Adrenal gland (tissue), 12 donors: Measurements from ENCODE around the gene SLF1. TPM values are rescaled to one million over a fixed set of nuclear protein-coding genes. Genes with fewer than 3 reads are reported as not detected.

Experiments used
- DNase-seq, 7 donors: peaks; one replicate each; pipeline ENCODE4 v3.0.0-alpha.2; 2019 to 2020
- H3K27ac ChIP-seq, 5 donors: fragments of 200-600 bp; sonication (generic) in 4 of 5; 1 replicate in 3 of 5; 2 replicates in 2 of 5; pipeline versions ENCODE4 v1.5.1 to v1.8.0; 2016 to 2020; ENCODE audit warnings: mild to moderate bottlenecking in 1 of 5
- H3K27me3 ChIP-seq: fragments of 200-600 bp; 2 replicates; pipeline ENCODE4 v1.8.0; 2021
- H3K36me3 ChIP-seq, 2 donors: fragments of 200-600 bp; replicated peaks in 1 of 2; 1 replicate in 1 of 2; 2 replicates in 1 of 2; pipeline versions ENCODE4 v1.5.1 to v1.8.0; 2018 to 2022
- H3K4me1 ChIP-seq, 2 donors: fragments of 200-600 bp; replicated peaks in 1 of 2; 1 replicate in 1 of 2; 2 replicates in 1 of 2; pipeline versions ENCODE4 v1.5.1 to v1.8.0; 2018 to 2021
- H3K4me3 ChIP-seq, 4 donors: fragments of 200-600 bp; sonication (generic) in 3 of 4; one replicate each; pipeline ENCODE4 v1.5.1; 2016 to 2018
- H3K9me3 ChIP-seq, 3 donors: fragments of 200-600 bp; sonication (generic) in 1 of 3; replicated peaks in 1 of 3; 1 replicate in 2 of 3; 2 replicates in 1 of 3; pipeline versions ENCODE4 v1.5.1 to v1.8.0; 2016 to 2021
- CTCF ChIP-seq, 6 experiments: fragments of 450-650 bp in 4 of 6; fragments of 200-600 bp in 2 of 6; sonication (generic) in 1 of 6; IDR thresholded peaks; 1 replicate in 5 of 6; 2 replicates in 1 of 6; pipeline versions ENCODE4 v1.5.1 to v1.8.0; 2016 to 2021; ENCODE audit warnings: antibody characterized with exemption in 6 of 6, mild to moderate bottlenecking in 2 of 6, moderate library complexity in 1 of 6
- POLR2A ChIP-seq, 2 donors: fragments of 450-650 bp; IDR thresholded peaks; one replicate each; pipeline ENCODE4 v1.6.1; 2017; ENCODE audit warnings: antibody characterized with exemption in 2 of 2, mild to moderate bottlenecking in 2 of 2, moderate library complexity in 1 of 2
- WGBS, 4 donors: extraction: QIAGEN DNeasy Blood & Tissue Kit in 2 of 4; methylation state at CpG; one replicate each; pipeline versions ENCODE4 v1.1.5 to v1.1.7; 2013 to 2017; 5-methylcytosine and 5-hydroxymethylcytosine counted together
- intact Hi-C, 2 donors: fragments of 100-400 bp; cut with DNase I; formaldehyde crosslinking; loops; one replicate each; pipeline versions ENCODE4 v1.14.1 to v1.15.0; 2022 to 2023
- polyA plus RNA-seq, 3 donors: library from polyadenylated mRNA; stranded (reverse); fragments of 200-250 nt in 2 of 3; fragments of 350-450 nt in 1 of 3; fragmentation: Illumina TruSeq in 1 of 3; extraction: RNeasy Lipid Tissue Mini Kit (QIAGEN cat#74804) in 1 of 3; gene quantifications; one replicate each; pipeline ENCODE4 v1.2.3, GENCODE V29; 2013 to 2014
- total RNA-seq, 9 donors: library from RNA; depleted of rRNA in 4 of 9; stranded (reverse); fragments of >200 nt in 4 of 9; fragments of 120-200 nt in 1 of 9; fragmentation: NEBNext Ultra II Directional in 1 of 9; extraction: Animal tissue kit (Norgen Biotek cat#: 25700) in 1 of 9; gene quantifications; one replicate each; pipeline versions ENCODE4 v1.1.0 to v1.2.4, GENCODE V29; 2013 to 2023
- donor health status: healthy with polysubstance abuse.
- donor health status: Bipolar disorder and iron deficiency.
- donor health status: DM: yes; HTN: yes; CAD: no.
- donor health status: DM: no; HTN: no; CAD: no.
- donor health status: DM: no; HTN: no; CAD: no.
- donor health status: DM: yes; HTN: yes; CAD: no.

SLF1 gene
- total and polyA plus RNA-seq, 12 donors: 1.3 to 9.8 (median 3.4) TPM

GRCh38 chr5:94577466-94578245 lies 40.8 kb upstream of the SLF1 start:
- no peaks in the 10 kb centered on the region for H3K9me3 ChIP-seq
- TF ChIP-seq CTCF (IDR thresholded peaks at IDR 0.05): no peak
- TF ChIP-seq POLR2A (IDR thresholded peaks at IDR 0.05): no peak
- no peak for DNase-seq
- H3K36me3 ChIP-seq: no peaks in the 10 kb centered on the region
- H3K27ac ChIP-seq: no peak overlapping the region
- no peak overlapping the region for H3K4me3 ChIP-seq
- no peaks in the 10 kb centered on the region for H3K27me3 ChIP-seq
- intact Hi-C loops: no loop called here
- H3K4me1 ChIP-seq: peaks cover 5 to 8% of the 10 kb centered on the region in 2 donors

GRCh38 chr5:94595281-94595840 lies 23.1 kb upstream of the SLF1 start:
- DNase-seq: no peak
- no peak overlapping the region for H3K27ac ChIP-seq
- 84 to 96% (median 86%) methylated on average over 7 of the region's 7 CpGs for WGBS, 4 donors
- intact Hi-C loops: no loop called here
- no peaks in the 10 kb centered on the region for H3K27me3 ChIP-seq
- H3K36me3 ChIP-seq: no peaks in the 10 kb centered on the region
- H3K4me3 ChIP-seq: no peak overlapping the region
- TF ChIP-seq POLR2A (IDR thresholded peaks at IDR 0.05) (no peak), CTCF (IDR thresholded peaks at IDR 0.05) (no peak)
- H3K4me1 ChIP-seq: no peaks in the 10 kb centered on the region
- H3K9me3 ChIP-seq: no peaks in the 10 kb centered on the region

GRCh38 chr5:94613583-94613982 lies 4.9 kb upstream of the SLF1 start:
- intact Hi-C loops: no loop called here
- 64 to 80% (median 71%) methylated on average over 2 of the region's 2 CpGs for WGBS, 4 donors
- Histone ChIP-seq H3K36me3 (no peaks in the 10 kb centered on the region), H3K27me3 (no peaks in the 10 kb centered on the region), H3K4me3 (no peak overlapping the region), H3K9me3 (no peaks in the 10 kb centered on the region), H3K4me1 (peaks cover 8 to 11% of the 10 kb centered on the region in 2 donors), H3K27ac (no peak overlapping the region)
- DNase-seq: no peak
- peak in 1 of 6 experiments; percentile 6 for TF ChIP-seq CTCF (IDR thresholded peaks at IDR 0.05)
- TF ChIP-seq POLR2A (IDR thresholded peaks at IDR 0.05): no peak

- intact Hi-C loops: no loop called here
- Histone ChIP-seq H3K27me3 (no peaks in the 10 kb centered on the region), H3K4me3 (no peak overlapping the region), H3K9me3 (no peaks in the 10 kb centered on the region), H3K27ac (no peak overlapping the region), H3K36me3 (no peaks in the 10 kb centered on the region), H3K4me1 (peaks cover 8 to 14% of the 10 kb centered on the region in 2 donors)
- DNase-seq: no peak
- no peak for TF ChIP-seq CTCF (IDR thresholded peaks at IDR 0.05)
- TF ChIP-seq POLR2A (IDR thresholded peaks at IDR 0.05): no peak
- WGBS, 4 donors: 87 to 93% (median 88%) methylated on average over 2 of the region's 2 CpGs
Observed at GRCh38 chr5:94614156-94614805, 4.2 kb upstream of the SLF1 start.
